HL-60 (cell line): ENCODE data around the gene GABBR2.

Experiments used
- DNase-seq, 2 experiments: peaks; one replicate each; pipeline ENCODE4 v3.0.0-alpha.2; 2010 to 2020; ENCODE audit warnings: low read depth in 1 of 2, low spot score in 1 of 2
- H3K27ac ChIP-seq: fragments of 250-450 bp; sonication (Bioruptor Pico); replicated peaks from 2 replicates; pipeline ENCODE4 v1.5.1; 2020; ENCODE audit warnings: mild to moderate bottlenecking, moderate library complexity
- H3K27me3 ChIP-seq: fragments of 250-450 bp; sonication (Bioruptor Pico); 2 replicates; pipeline ENCODE4 v1.5.1; 2021; ENCODE audit warnings: mild to moderate bottlenecking, moderate library complexity; ENCODE audit not compliant: insufficient read depth, poor library complexity, severe bottlenecking
- H3K4me3 ChIP-seq: replicated peaks from 2 replicates; pipeline ENCODE4 v1.5.1; 2011; ENCODE audit warnings: mild to moderate bottlenecking, control low read depth, low read length; ENCODE audit not compliant: insufficient read depth
- GABPA ChIP-seq: IDR thresholded peaks from 2 replicates; pipeline ENCODE4 v1.6.1; 2012; ENCODE audit warnings: low read depth
- POLR2AphosphoS5 ChIP-seq: IDR thresholded peaks from 2 replicates; pipeline ENCODE4 v1.6.1; 2012; ENCODE audit warnings: low read depth
- SPI1 ChIP-seq: IDR thresholded peaks from 2 replicates; pipeline ENCODE4 v1.6.1; 2012; ENCODE audit warnings: low read depth, mild to moderate bottlenecking, borderline replicate concordance
- TF ChIP-seq, protein P1 (sequence below): IDR thresholded peaks from 2 replicates; pipeline ENCODE4 v1.6.1; 2012; ENCODE audit warnings: low read depth; ENCODE audit not compliant: insufficient replicate concordance
- TF ChIP-seq, protein P2 (sequence below): IDR thresholded peaks from one replicate; pipeline ENCODE4 v1.5.1; 2011; ENCODE audit warnings: low read length, control low read depth, inconsistent platforms; ENCODE audit not compliant: insufficient read depth

Gene GABBR2

DNA sequence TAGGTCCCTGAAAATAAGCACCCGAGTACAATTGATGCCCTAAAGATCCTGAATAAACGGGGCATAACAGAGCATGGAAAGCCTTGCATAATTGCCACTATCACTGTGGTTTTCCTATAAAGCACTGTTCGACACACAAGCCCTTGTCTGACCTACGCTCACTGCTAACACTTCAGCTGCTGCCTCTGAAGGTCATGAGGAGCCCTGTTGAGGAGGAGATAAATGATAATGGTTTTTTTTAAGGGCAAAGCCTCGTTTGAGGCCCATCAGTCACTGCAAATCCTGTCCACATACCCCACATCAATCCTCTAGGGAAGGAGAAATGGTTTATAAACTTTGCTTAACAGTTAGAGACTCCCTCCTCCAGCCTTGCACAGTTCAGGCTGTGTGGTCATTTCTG, 35.1 kb downstream of the GABBR2 start:
- DNase-seq, result no peak
- H3K4me3 ChIP-seq, result no peak overlapping the region
- peaks cover 4% of the 10 kb centered on the region for H3K27me3 ChIP-seq

DNA sequence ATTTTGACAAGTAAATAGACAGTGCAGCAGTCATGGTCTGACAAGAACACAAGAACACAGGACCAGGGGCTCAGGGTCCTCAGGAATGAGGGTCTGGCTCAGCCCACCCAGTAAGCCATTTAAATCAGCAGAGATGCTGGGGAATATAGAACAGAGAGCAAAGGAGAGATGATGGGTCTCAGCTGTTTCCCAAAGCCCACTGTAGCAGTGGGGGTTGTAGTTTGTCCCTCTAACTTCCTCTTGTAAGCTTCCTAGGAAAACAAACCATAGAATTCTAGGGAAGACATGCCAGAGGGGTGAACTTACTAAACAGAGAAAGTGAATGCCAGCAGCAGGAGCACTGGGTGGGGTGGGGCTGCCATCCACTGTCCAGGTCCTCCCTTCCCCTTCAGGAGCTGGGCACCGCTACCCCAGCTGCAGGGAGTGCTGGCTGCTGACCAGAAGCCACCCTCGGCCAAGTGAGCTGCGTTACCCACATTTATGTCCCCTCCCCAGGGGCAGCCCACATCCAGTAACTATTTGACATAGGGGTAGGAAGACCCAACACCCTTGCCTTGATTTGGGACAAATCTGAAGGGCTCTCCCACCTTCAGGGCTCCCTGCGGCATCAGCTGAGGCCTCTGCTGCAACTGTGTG, 41.6 kb downstream of the GABBR2 start:
- DNase-seq, result no peak
- TF ChIP-seq POLR2AphosphoS5, result no peak
- TF ChIP-seq, protein P1, sequence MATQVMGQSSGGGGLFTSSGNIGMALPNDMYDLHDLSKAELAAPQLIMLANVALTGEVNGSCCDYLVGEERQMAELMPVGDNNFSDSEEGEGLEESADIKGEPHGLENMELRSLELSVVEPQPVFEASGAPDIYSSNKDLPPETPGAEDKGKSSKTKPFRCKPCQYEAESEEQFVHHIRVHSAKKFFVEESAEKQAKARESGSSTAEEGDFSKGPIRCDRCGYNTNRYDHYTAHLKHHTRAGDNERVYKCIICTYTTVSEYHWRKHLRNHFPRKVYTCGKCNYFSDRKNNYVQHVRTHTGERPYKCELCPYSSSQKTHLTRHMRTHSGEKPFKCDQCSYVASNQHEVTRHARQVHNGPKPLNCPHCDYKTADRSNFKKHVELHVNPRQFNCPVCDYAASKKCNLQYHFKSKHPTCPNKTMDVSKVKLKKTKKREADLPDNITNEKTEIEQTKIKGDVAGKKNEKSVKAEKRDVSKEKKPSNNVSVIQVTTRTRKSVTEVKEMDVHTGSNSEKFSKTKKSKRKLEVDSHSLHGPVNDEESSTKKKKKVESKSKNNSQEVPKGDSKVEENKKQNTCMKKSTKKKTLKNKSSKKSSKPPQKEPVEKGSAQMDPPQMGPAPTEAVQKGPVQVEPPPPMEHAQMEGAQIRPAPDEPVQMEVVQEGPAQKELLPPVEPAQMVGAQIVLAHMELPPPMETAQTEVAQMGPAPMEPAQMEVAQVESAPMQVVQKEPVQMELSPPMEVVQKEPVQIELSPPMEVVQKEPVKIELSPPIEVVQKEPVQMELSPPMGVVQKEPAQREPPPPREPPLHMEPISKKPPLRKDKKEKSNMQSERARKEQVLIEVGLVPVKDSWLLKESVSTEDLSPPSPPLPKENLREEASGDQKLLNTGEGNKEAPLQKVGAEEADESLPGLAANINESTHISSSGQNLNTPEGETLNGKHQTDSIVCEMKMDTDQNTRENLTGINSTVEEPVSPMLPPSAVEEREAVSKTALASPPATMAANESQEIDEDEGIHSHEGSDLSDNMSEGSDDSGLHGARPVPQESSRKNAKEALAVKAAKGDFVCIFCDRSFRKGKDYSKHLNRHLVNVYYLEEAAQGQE, result no peak
- no peak for TF ChIP-seq SPI1
- TF ChIP-seq, protein P2, sequence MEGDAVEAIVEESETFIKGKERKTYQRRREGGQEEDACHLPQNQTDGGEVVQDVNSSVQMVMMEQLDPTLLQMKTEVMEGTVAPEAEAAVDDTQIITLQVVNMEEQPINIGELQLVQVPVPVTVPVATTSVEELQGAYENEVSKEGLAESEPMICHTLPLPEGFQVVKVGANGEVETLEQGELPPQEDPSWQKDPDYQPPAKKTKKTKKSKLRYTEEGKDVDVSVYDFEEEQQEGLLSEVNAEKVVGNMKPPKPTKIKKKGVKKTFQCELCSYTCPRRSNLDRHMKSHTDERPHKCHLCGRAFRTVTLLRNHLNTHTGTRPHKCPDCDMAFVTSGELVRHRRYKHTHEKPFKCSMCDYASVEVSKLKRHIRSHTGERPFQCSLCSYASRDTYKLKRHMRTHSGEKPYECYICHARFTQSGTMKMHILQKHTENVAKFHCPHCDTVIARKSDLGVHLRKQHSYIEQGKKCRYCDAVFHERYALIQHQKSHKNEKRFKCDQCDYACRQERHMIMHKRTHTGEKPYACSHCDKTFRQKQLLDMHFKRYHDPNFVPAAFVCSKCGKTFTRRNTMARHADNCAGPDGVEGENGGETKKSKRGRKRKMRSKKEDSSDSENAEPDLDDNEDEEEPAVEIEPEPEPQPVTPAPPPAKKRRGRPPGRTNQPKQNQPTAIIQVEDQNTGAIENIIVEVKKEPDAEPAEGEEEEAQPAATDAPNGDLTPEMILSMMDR, result no peak
- TF ChIP-seq GABPA, result no peak
- no peaks in the 10 kb centered on the region for H3K27me3 ChIP-seq

More for the DNA sequence above, 35.1 kb downstream of the GABBR2 start:
- no peak overlapping the region for H3K27ac ChIP-seq
- TF ChIP-seq, protein P2, result no peak
- TF ChIP-seq, protein P1, result no peak
- TF ChIP-seq POLR2AphosphoS5, result no peak

DNA sequence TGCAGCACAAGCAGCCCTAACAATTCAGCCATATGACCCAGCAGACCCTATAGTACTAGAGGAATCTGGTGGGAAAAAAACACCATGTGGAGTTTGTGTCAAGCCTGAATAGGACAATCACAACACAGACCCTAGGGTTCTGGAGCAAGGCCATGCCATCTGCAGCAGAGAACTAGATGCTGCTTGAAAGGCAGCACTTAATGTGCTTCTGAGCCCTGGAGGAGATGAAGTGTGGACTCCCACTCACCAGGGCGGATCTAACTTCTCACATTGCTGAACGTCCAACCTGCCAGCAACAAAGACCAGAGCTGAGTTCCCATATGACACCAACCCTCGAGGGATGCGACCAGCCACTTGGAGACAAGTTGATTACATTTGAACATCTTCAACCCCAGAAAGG, 43.2 kb downstream of the GABBR2 start:
- DNase-seq, result no peak
- Histone ChIP-seq H3K4me3 (no peak overlapping the region), H3K27ac (no peak overlapping the region), H3K27me3 (no peaks in the 10 kb centered on the region)
- TF ChIP-seq POLR2AphosphoS5 (no peak), SPI1 (no peak)
- TF ChIP-seq, protein P2, result no peak

More for the DNA sequence above, 41.6 kb downstream of the GABBR2 start:
- H3K4me3 ChIP-seq, result no peak overlapping the region
- H3K27ac ChIP-seq, result no peak overlapping the region

DNA sequence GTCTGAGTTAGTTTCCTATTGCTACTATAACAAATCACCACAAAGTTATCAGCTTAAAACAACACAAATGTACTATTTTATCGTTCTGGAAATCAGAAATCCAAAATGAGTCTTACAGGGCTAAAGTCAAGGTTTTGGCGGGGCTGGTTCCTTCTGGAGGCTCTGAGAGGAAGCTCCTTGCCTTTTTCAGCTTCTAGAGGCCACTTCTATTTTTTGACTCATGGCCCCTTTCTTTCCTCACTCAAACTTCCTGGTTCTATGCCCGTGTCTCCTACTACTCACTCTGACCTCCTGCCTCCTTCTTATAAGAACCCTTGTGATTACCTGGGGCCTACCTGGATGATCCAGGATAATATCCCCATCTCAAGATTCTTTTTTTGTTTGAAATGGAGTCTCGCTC, 48.2 kb downstream of the GABBR2 start:
- Histone ChIP-seq H3K27ac (no peak overlapping the region), H3K27me3 (no peaks in the 10 kb centered on the region), H3K4me3 (no peak overlapping the region)
- DNase-seq, result peak; percentile 10 to 39
- TF ChIP-seq GABPA (no peak), SPI1 (peak; percentile 24; the same call in 1 of the 2 replicates)
- TF ChIP-seq, protein P2, result no peak
